Forelimb muscle (tissue), 1 donor: ENCODE measurements around the gene SLC38A8. TPM values are rescaled to one million over a fixed set of nuclear protein-coding genes. Genes with fewer than 3 reads are reported as not detected.

ENCODE experiments used
- DNase-seq: peaks from one replicate; pipeline ENCODE4 v3.0.0-alpha.2; 2013; ENCODE audit warnings: low read depth
- polyA plus RNA-seq: library from polyadenylated mRNA; unstranded; fragments of 120-200 nt; gene quantifications from one replicate; pipeline ENCODE4 v1.2.1, GENCODE V29; 2013; ENCODE audit not compliant: insufficient read length

The SLC38A8 gene
- polyA plus RNA-seq = not detected

DNA sequence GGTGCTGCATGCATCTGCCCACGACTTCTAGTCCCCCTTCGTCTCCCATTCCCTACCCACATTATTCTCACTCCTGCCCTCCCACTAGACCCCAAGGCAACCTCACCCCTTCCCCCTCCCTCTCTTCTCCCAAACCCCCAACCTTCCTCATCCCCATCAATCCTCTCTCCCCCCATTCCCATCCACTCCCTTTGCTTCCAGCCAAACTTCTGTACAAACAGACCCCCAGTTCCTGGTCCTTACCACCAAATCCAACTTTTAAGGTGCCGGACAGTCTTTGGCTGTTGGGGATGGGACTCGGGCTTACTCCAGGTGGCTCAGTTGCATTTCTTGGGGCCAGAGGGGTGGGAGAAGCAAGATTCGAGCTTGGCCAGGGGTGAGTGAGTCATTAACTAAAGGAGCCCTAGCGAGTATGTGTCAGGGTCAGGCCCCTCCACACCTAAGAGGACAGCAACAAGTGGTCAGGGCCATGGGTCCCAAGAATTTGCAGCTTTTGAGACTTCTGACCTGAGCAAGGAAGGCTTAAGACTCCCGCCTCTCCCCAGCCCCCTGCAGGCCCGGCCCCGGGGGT, at the start of gene SLC38A8:
TSS of gene SLC38A8 (minus strand) at position 488 of the 571 bp plus-strand sequence. CDS start 638 bp downstream, outside the sequence.
- no peak for DNase-seq

DNA sequence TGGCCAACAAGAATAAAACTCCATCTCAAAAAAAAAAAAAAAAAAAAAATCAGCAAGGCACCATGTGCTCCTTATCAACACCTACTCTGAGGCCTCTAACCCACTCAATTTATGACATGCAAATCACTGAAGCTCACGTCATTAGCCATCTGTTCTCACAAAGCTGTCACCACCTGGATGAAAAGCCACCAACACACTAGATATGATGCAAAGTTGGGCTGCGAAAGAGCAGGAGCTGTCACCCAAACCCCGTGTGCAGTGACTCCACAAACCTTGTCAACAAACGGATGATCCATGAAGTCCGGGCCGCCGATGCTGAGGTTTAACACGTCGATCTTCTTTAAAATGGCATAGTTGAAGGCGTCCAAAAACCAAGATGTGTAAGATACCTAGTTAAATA, 48.9 kb upstream of the SLC38A8 start:
- no peak for DNase-seq

DNA sequence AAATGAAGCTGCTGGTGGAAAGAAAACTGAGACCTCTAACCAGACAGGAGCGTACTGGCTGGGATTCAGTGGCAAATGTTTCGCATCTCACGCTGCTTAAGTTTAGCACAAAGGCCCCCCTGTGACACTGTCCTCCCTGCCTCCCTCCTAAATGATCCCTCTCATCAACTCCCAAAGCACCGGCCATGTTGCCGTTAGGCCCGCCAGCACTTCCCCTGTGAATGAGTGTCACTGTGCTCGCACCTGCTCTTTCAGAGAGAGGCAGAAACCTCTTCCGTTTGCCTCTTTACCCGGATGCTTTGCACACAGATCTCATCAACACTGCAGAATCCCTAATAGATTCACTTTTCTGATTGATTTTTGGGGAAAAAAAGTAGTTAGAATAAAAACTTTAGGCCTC, 47.6 kb upstream of the SLC38A8 start:
- DNase-seq = no peak

DNA sequence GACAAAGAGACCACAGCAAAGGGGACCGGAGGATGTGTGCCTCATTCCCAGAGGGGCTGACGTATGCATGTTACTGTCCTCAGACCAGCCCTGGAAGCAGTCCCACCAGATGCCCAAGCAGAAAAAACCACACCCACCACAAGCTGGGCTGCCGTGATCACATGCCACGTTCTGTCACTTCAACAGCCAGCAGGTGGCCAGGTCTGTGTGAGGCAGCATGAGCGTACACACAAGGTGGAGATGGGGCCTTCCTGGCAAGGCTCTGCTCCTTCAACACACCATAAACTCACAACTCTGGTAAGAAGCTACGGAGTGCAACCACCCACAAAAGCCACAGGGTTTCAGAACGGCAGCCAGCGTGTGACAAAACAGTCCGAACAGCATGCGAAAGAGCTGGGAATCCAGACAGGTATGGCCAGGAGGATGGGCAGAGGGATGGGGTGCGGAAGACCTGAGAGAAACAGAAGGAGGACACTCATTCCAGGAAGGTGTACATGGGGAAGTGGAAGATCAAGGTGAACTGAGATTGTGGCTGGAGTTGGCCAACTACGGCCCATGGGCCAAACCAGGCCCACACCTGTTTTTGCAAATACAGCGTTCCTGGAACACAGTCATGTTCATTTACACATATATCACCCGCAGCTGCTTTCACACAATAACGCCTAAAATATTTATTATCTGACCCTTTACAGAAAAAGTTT, 46.2 kb upstream of the SLC38A8 start:
- no peak for DNase-seq

DNA sequence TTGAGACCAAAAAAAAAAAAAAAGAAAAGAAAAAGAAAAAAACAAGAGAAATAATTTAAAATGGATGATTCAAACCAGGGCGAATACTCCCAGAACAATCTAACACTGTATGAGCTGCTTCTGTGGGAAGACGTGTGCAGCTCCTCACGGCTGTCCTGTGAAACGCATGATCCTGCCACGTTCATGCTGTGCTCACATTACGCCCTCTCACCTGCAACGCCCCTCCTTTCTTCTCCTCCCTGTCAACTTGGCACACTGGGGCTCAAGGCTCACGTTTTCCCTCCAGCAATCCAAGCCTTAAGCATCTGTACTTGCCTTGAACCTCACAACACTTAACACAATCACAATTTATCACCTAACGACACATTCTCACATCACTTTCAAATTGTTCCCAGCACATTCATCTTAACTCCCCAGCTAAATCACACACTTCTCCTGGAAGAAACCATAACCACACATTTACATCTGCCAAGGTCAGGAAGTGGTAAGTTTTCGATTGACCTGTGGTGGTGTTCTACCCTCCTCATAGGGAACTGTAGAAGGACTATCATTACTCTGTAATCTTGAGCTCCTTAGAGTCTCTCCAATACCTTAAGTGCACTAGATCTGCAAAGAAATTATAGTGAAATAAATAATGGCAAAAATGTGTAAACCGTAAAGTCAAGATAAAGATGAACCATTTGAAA, 45.0 kb upstream of the SLC38A8 start:
- DNase-seq = no peak

DNA sequence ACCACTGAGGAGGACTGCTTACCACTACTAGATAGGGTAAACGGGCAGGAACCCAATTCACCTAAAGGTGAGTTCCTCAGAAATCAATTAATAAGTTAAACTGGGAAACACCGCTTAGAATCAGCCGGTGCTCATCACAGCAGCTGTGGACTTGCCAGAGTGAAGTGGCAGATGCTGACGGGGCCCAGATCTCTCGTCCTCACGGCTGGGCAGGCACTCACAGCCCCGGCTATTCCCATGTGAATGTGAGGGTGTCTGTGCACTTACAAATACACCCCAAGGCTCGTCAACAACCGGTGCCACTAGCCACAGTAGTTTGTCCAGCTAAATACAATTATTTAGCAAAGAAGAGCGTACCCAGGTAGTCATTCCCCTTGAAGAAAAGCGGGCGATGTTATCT, 44.4 kb upstream of the SLC38A8 start:
- DNase-seq = no peak

DNA sequence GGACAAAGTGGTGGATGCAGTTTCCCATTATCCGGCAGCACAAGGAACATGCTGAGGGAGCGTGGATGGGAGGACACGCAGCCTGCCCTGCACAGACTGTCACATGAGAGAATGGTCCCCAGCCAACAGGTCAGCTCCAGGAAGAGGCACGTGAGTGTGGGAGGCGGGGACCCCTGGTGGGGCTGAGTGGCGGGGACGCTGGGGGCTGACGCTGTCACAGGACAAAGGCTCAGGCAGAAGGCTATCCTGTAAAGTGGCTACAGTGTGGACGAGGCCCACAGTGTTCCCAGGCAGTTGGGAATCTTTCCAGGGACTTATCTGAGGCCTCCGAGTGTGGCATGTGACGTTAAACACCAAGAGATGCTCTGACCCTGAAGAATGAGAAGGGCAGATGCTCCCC, 43.7 kb upstream of the SLC38A8 start:
- no peak for DNase-seq

DNA sequence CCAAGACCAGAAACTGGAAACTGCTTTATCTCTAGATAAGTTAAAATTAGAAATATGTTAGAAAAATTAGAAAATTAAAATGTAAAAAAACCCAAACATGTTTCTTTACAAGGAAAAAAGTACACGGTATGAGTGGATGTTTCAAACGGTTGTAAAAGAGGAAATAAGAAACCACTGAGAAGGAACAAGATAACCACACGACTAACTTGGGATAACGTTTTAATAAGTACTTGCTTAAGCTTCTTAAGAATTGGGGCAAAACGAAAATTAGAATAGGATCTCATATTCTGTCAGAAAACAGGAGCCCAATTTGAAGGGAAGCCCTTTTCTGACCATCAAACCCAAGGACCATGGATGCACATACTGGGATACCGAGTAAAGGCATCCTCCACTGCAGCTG, 43.2 kb upstream of the SLC38A8 start:
- no peak for DNase-seq

DNA sequence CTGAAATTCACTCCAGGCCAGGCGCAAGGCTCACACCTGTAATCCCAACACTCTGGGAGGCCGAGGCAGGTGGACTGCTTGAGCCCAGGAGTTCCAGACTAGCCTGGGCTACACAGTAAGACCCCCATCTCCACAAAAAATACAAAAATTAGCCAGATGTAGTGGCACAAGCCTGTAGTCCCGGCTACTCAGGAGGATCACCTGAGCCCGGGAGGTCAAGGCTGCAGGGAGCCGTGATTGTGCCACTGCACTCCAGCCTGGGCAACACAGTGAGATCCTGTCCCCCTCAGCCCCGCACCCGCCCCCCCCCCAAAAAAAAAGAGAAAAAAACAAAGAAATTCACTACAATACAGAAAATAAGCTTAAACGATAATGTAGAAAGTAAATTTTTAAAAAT, 42.7 kb upstream of the SLC38A8 start:
- DNase-seq = no peak

DNA sequence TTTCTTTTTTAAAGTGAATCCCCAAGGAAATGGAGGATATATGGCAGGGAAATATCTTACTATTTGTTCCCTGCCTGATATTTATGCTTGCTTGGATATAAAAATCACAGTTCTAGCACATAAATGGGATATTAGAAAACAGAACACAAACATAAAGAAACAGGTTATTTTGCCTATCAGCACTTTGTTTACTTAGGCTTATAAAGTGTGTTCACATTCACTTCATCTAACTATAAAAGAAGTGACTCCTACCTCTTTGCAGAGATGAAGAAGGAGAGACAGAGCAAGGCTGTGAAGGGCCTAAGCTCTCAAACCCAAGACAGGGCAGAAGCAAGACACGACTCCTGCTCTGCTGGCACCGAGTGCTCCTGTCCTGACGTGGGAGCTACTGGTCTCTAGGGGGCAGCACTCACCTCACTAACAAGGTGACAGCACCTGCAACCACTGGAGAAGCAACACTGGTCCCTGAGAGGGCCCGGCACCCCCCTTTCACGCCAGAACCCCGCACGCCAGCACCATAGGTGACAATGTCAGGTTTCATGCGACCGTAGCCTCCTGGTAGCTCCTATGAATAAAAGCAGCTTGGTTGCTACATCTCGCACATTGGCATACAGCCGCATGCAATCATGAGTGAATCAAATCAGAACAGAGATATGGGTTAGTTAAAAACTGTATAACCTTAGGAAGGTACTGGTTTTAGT, 42.1 kb upstream of the SLC38A8 start:
- DNase-seq = no peak

DNA sequence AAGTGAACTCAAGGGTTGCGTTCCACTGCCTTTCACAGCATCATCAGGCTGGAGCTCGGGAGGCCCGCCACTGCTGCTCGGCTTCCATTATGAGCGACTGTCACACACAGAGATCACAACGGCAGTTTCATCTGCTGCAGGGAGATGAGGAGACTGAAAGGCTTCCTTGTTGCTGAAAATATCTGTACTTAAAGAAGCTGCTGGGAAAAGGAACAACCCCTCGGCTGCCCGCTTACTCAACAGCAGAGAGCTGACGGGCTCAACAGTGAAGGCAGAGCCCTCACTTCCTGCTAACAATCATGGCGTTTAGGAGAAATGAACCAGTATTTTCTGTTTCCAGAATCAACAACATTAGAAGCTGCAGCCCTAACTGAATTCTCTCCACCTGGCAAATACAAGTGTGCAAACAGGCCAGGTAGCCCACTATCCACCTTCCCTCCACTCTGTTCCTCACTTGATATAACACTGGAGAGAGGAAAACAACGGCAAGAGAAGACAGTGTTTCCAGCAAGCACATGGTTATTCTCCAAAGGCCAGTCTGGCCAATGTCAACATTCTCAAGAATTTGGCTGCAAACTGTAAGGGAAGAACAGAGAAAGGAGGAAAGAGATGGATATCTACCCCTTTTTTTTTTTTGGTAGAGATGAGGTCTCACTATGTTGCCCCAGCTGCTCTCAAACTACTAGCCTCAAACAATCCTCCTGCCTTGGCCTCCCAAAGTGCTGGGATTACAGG, 40.4 kb upstream of the SLC38A8 start:
- DNase-seq = no peak

DNA sequence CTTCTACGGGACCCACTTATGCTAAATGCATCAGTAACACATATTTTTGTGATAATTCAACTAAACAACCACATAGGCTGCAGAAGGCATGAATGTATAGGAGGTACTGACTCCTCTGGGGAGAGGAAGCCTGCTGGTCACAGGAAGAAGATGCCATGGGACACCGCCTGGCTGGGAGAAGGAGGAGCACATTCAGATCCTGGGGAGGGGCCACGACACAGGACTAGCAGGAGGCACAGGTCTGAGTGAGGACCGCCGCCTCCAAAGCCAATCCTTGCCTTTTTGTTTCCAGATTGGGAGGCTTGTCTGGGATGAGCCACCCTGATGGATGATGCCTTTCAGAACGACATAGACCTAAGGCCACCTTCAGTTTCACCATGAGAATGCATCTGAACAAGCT, 39.5 kb upstream of the SLC38A8 start:
- DNase-seq = no peak

DNA sequence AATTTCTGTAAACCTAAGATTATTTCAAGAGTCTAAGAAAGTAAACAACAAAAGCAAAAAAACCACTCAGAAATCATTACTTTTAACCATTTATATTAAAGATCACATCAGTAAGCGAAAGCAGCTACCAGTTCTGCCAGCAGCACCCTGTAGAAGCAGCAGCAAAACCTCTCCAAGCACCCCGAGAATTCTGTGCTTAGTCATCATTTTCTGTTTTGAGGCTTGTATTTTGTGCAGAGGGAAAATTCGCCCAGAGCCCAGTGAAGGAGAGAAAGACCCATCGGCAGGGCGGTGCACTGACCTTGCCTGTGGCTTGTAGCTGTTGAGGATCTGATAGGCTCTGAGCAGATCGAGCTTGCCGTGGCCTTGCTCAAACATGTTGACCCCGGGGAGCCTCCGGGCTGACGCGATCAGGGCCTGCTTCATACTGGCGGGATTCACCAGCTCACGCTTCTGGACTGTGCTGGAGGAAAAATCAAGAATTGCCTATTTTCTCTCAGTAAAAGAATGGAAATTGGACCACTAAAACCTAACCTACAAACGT, 38.9 kb upstream of the SLC38A8 start:
- DNase-seq = no peak

DNA sequence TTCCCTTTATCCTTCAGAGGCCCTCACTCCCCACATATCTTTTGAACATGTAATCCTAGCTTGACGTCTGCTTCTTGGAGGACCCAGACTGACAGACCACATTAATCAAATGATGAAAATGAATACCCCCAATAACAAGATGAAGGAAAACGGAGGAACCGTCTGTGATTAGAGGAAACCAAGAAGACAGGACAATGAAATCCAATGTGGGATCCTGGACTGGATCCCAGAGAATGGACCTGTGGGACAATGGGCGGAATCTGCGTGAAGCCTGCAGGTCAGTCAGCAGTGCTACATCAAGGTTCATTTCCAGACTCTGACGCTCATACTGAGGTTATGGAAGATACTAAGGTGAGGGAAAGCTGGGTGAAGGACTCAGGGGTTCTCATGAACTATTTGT, 38.2 kb upstream of the SLC38A8 start:
- no peak for DNase-seq

DNA sequence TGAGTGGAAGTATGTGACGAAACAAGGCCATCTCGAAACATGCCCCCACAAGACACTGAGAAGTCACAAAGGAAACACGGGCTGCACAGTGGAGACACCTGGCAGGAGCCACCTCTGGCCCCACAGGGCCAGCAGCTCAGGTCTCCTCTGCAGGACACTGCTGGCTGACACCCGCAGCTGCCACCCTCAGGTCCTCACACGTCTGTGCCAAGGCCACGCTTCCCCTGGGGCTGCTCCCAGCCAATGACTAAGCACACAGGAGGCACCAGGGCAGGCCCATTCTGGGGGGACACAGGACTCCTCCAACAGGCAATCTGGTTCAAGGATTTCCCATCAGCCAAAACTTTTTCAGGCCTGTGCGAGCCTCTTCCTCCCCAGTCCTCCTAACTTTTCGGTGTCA, 37.8 kb upstream of the SLC38A8 start:
- no peak for DNase-seq

DNA sequence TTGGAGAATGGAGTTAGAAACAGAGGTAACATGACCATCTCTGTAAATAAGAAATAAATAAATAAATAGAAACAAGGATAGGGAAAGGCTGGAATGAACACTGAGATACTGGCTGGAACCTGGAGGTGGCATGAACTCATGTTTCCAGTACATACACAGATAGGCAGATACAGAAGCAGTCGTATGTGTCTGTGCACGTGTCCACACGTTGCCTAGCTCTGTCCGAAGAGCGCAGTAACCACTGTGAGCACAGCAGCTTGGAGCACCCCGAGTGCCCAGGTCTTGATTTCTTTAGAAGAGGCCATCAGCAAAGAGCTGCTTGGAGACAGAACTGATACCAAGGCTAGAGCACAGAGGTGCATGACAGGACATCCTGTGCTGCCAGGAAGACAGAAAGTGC, 37.1 kb upstream of the SLC38A8 start:
- DNase-seq = no peak

DNA sequence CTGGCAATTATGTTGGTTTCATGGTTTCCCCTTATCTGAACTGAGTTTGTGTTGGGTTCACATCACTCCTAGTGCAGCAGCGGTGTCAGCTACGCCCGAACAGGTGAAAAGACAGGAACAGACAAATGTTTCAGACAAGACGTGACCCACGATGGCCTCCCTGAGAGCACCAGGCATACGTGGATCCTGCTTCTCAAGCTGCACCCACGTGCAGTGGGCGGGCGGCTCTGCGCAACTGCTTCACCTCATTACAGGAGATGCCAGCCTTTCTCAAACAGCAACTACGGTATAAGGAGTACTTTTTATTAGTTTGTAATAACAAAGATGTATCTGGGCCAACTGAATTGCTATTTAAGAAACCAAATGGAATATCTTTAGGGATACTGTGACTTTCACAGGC, 32.8 kb upstream of the SLC38A8 start:
- DNase-seq = no peak

DNA sequence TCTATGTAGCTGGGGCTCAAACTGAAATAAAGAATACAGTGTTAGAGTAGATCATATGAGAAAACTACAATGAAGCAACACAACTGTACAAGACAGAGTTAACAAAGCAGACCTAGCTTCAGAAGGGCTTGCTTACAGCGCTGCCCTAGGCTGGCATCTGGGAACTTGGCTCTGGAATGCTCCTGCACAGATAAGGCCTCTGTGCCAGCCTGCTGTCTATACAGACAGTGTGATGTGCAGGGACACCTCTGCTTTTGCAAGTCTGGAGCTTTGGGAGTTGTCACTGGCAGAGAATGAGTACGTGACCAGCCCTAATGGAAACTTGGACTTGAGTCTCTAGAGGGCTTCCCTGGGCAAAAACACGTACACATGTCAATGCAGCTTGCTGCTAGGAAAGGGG, 32.1 kb upstream of the SLC38A8 start:
- DNase-seq = no peak

DNA sequence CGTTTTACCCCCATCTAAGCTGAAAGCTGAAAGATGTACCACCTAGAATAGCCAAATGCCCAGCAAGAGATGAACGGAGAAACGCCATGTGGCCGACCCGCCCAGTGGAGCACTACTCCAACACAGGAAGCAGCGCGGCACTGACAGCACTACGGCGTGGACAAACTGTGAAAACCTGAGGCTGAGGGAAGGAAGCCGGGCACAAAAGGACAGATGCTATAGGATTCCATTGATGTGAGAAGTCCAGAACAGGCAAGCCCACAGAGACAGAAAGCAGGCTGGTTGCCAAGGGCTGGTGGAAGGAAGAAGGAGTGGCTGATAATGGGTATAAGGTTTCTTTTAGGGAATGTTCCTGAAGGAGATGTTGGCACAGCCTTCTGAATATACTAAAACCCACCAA, 29.4 kb upstream of the SLC38A8 start:
- DNase-seq = no peak

DNA sequence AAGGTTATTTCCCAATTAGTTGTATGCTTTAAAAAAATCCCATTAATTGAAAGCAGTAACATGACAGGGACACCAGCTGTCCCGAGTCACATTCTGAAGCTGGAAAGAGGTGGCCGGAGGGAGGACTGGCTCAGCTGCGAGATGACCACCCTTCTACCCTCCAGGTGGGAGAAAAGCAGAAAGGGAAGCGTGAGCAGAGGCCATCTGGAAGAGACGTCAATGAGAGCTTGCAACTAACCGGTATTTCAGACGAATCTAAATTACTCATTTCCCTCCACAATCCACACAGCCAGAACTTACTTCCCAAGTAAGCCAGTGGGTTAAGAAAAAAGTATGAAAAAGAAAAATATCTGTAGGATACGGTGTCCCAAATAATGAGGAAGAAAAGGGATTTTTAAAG, 28.5 kb upstream of the SLC38A8 start:
- no peak for DNase-seq

DNA sequence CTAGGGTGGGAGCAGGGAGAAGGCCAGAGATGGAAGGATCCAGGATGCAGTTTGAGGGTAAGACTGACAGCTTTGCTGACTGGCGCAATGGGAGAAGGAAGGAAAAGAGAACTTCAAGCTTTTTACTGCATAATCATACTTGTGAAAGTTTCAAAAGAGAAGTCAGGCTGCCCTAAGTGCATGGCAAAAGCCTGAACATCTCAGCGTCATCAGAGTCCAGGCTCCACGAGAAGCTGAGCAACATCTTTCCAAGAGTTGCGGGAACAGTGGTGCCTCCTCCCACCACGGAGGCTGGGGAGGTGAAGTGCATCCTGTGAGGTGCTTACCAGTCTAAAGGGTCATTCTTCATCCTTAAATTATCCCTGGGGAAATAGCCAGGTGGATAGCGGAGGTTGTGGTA, 26.9 kb upstream of the SLC38A8 start:
- no peak for DNase-seq
